Loucy (cell line): ENCODE data around the gene GAST.

Experiments
- H2AFZ ChIP-seq: fragments of 200-600 bp; sonication (generic); 2 replicates; pipeline ENCODE4 v1.6.0; 2016; ENCODE audit warnings: antibody characterized with exemption, mild to moderate bottlenecking, low read length, moderate library complexity
- H3F3A ChIP-seq: fragments of 200-600 bp; 2 replicates; pipeline ENCODE4 v1.6.0; 2016; ENCODE audit warnings: antibody characterized with exemption, low read depth, mild to moderate bottlenecking
- H3K27me3 ChIP-seq: fragments of 200-600 bp; sonication (generic); 2 replicates; pipeline ENCODE4 v1.6.1; 2014; ENCODE audit warnings: low read length, mild to moderate bottlenecking; ENCODE audit not compliant: insufficient read depth, poor library complexity, severe bottlenecking
- H3K36me3 ChIP-seq: fragments of 200-600 bp; sonication (generic); 2 replicates; pipeline ENCODE4 v1.6.1; 2016; ENCODE audit warnings: low read length; ENCODE audit not compliant: insufficient read depth
- H3K4me1 ChIP-seq: fragments of 200-600 bp; sonication (generic); 2 replicates; pipeline ENCODE4 v1.5.1; 2014; ENCODE audit warnings: low read length, mild to moderate bottlenecking; ENCODE audit not compliant: insufficient read depth, poor library complexity, severe bottlenecking
- H3K4me2 ChIP-seq: fragments of 200-600 bp; sonication (generic); 2 replicates; pipeline ENCODE4 v1.6.0; 2014; ENCODE audit warnings: antibody characterized with exemption, low read length, low read depth, mild to moderate bottlenecking; ENCODE audit not compliant: poor library complexity, severe bottlenecking
- H3K4me3 ChIP-seq: fragments of 200-600 bp; sonication (generic); 2 replicates; pipeline ENCODE4 v1.5.1; 2014; ENCODE audit warnings: low read length, mild to moderate bottlenecking, mixed read lengths; ENCODE audit not compliant: poor library complexity, severe bottlenecking
- H3K79me2 ChIP-seq: fragments of 200-600 bp; sonication (generic); 2 replicates; pipeline ENCODE4 v1.6.1; 2014; ENCODE audit warnings: low read length; ENCODE audit not compliant: insufficient read depth
- H3K9ac ChIP-seq: fragments of 200-600 bp; sonication (generic); 2 replicates; pipeline ENCODE4 v1.6.0; 2014; ENCODE audit warnings: mild to moderate bottlenecking, low read depth, low read length, moderate library complexity; ENCODE audit not compliant: poor library complexity, severe bottlenecking
- H3K9me2 ChIP-seq: fragments of 200-600 bp; sonication (generic); replicated peaks from 2 replicates; pipeline ENCODE4 v1.6.1; 2016; ENCODE audit warnings: low read depth, low read length, mixed read lengths
- H3K9me3 ChIP-seq: fragments of 200-600 bp; sonication (generic); 2 replicates; pipeline ENCODE4 v1.6.1; 2014; ENCODE audit warnings: mild to moderate bottlenecking, antibody characterized with exemption, low read length, low read depth; ENCODE audit not compliant: insufficient read depth
- H4K20me1 ChIP-seq: fragments of 200-600 bp; sonication (generic); 2 replicates; pipeline ENCODE4 v1.6.0; 2014; ENCODE audit warnings: antibody characterized with exemption, low read length, mild to moderate bottlenecking; ENCODE audit not compliant: insufficient read depth, poor library complexity, severe bottlenecking
- CTCF ChIP-seq: fragments of 200-600 bp; sonication (generic); conservative IDR thresholded peaks from 2 replicates; pipeline ENCODE4 v1.5.1; 2014; ENCODE audit warnings: mild to moderate bottlenecking, antibody characterized with exemption, low read length
- EZH2phosphoT487 ChIP-seq: fragments of 200-600 bp; IDR thresholded peaks from 2 replicates; pipeline ENCODE4 v1.6.1; 2018; ENCODE audit warnings: antibody characterized with exemption, mild to moderate bottlenecking, moderate library complexity, borderline replicate concordance

The GAST gene

GRCh38 chr17:41664587-41665565 lies 47.3 kb upstream of the GAST start:
- TF ChIP-seq EZH2phosphoT487 (no peak), CTCF (no peak)
- H3K27me3 ChIP-seq: no peaks in the 10 kb centered on the region
- no peaks in the 10 kb centered on the region for H3K36me3 ChIP-seq
- H3K9me2 ChIP-seq: no peaks in the 10 kb centered on the region
- peaks cover 23% of the 10 kb centered on the region for H3K4me1 ChIP-seq
- no peaks in the 10 kb centered on the region for H3F3A ChIP-seq
- H3K9me3 ChIP-seq: no peaks in the 10 kb centered on the region
- H2AFZ ChIP-seq: peak overlapping the region; percentile 99
- H4K20me1 ChIP-seq: no peaks in the 10 kb centered on the region
- H3K79me2 ChIP-seq: no peaks in the 10 kb centered on the region
- peak overlapping the region; percentile 77 for H3K4me3 ChIP-seq
- peak overlapping the region; percentile 91 for H3K4me2 ChIP-seq
- peak overlapping the region; percentile 69 for H3K9ac ChIP-seq

- Histone ChIP-seq H3K9me3 (no peaks in the 10 kb centered on the region), H4K20me1 (no peaks in the 10 kb centered on the region), H3K4me3 (peak overlapping the region; percentile 77), H3K9me2 (no peaks in the 10 kb centered on the region), H3K4me1 (peaks cover 23% of the 10 kb centered on the region), H3F3A (no peaks in the 10 kb centered on the region), H3K9ac (peak overlapping the region; percentile 69), H2AFZ (peak overlapping the region; percentile 99), H3K79me2 (no peaks in the 10 kb centered on the region), H3K4me2 (peak overlapping the region; percentile 91), H3K27me3 (no peaks in the 10 kb centered on the region), H3K36me3 (no peaks in the 10 kb centered on the region)
- TF ChIP-seq EZH2phosphoT487: no peak
- peak; percentile 79 for TF ChIP-seq CTCF
Measured at GRCh38 chr17:41665566-41666236, 46.4 kb upstream of the GAST start.

DNA sequence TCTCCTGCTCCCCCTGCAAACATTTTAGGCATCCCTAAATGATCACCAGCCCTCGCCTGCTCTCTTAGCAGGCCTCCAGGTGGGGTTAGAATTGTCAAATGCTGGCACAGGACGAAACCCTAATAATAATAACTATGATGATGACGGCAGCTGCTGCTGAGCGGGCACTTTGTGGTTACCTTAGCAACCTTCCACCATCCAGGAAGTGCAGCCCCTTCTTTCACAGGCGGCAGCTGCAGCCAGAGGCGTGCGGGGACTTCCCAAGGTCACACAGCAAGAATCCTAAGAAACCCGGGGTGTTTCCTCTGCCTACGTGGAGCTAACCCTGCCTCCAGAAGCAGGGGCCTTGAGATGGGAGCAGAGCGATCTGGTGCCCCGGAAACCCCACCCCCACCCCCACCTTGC lies 45.9 kb upstream of the GAST start:
- H4K20me1 ChIP-seq: no peaks in the 10 kb centered on the region
- peak overlapping the region; percentile 77 for H3K4me3 ChIP-seq

More for the DNA sequence above, 45.9 kb upstream of the GAST start:
- Histone ChIP-seq H3K27me3 (no peaks in the 10 kb centered on the region), H3K9me3 (no peaks in the 10 kb centered on the region), H3F3A (no peaks in the 10 kb centered on the region), H2AFZ (peak overlapping the region; percentile 99), H3K4me2 (peak overlapping the region; percentile 91), H3K79me2 (no peaks in the 10 kb centered on the region), H3K9ac (peak overlapping the region; percentile 69), H3K9me2 (no peaks in the 10 kb centered on the region), H3K36me3 (no peaks in the 10 kb centered on the region), H3K4me1 (peaks cover 23% of the 10 kb centered on the region)
- TF ChIP-seq CTCF (peak; percentile 7; the same call in 1 of the 2 replicates), EZH2phosphoT487 (no peak)
